WTC11 (cell line): ENCODE measurements around the gene PNRC1.

Experiments
- ATF2 ChIP-seq: sonication (generic); formaldehyde crosslinking; IDR thresholded peaks from 2 replicates; pipeline ENCODE4 v1.8.1; 2022; ENCODE audit warnings: low read depth, missing genetic modification reagents, borderline replicate concordance
- ELF4 ChIP-seq: sonication (generic); formaldehyde crosslinking; IDR thresholded peaks from 2 replicates; pipeline ENCODE4 v1.8.1; 2022; ENCODE audit warnings: low read depth, mild to moderate bottlenecking, moderate library complexity, missing genetic modification reagents
- ETV6 ChIP-seq: sonication (generic); formaldehyde crosslinking; IDR thresholded peaks from 2 replicates; pipeline ENCODE4 v1.8.1; 2022; ENCODE audit warnings: mild to moderate bottlenecking, missing genetic modification reagents
- SP1 ChIP-seq: sonication (generic); formaldehyde crosslinking; conservative IDR thresholded peaks from 2 replicates; pipeline ENCODE4 v1.8.1; 2022; ENCODE audit warnings: missing genetic modification reagents
- TEAD1 ChIP-seq: sonication (generic); formaldehyde crosslinking; IDR thresholded peaks from 2 replicates; pipeline ENCODE4 v1.8.0; 2022; ENCODE audit warnings: mild to moderate bottlenecking, missing genetic modification reagents
- USF1 ChIP-seq: sonication (generic); formaldehyde crosslinking; IDR thresholded peaks from 2 replicates; pipeline ENCODE4 v1.8.0; 2022; ENCODE audit warnings: mild to moderate bottlenecking, missing genetic modification reagents
- TF ChIP-seq, protein P1 (sequence below): sonication (generic); formaldehyde crosslinking; IDR thresholded peaks from 2 replicates; pipeline ENCODE4 v1.8.0; 2022; ENCODE audit warnings: mild to moderate bottlenecking, missing genetic modification reagents
- TF ChIP-seq, protein P2 (sequence below): fragments of 200-600 bp; IDR thresholded peaks from 2 replicates; pipeline ENCODE4 v1.8.0; 2022; ENCODE audit warnings: antibody characterized with exemption
- TF ChIP-seq, protein P3 (sequence below): sonication (generic); formaldehyde crosslinking; IDR thresholded peaks from 2 replicates; pipeline ENCODE4 v1.8.1; 2022; ENCODE audit warnings: missing genetic modification reagents, borderline replicate concordance

DNA sequence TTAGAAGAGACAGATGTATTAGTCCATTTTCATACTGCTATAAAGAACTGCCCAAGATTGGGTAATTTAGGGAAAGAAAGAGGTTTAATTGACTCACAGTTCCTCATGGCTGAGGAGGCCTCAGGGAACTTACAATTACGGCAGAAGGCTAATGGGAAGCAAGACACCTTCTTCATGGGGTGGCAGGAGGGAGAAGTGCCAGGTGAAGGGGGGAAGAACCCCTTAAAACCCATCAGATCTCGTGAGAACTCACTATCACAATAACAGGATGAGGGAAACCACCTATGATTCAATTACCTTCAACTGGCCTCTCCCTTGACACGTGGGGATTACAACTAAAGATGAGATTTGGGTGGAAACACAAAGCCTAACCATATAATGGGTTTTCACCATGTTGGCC is 28.9 kb upstream of the PNRC1 start:
- TF ChIP-seq, protein P1, sequence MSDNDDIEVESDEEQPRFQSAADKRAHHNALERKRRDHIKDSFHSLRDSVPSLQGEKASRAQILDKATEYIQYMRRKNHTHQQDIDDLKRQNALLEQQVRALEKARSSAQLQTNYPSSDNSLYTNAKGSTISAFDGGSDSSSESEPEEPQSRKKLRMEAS (CRISPR knock-in tag) = no peak
- TF ChIP-seq, protein P2, sequence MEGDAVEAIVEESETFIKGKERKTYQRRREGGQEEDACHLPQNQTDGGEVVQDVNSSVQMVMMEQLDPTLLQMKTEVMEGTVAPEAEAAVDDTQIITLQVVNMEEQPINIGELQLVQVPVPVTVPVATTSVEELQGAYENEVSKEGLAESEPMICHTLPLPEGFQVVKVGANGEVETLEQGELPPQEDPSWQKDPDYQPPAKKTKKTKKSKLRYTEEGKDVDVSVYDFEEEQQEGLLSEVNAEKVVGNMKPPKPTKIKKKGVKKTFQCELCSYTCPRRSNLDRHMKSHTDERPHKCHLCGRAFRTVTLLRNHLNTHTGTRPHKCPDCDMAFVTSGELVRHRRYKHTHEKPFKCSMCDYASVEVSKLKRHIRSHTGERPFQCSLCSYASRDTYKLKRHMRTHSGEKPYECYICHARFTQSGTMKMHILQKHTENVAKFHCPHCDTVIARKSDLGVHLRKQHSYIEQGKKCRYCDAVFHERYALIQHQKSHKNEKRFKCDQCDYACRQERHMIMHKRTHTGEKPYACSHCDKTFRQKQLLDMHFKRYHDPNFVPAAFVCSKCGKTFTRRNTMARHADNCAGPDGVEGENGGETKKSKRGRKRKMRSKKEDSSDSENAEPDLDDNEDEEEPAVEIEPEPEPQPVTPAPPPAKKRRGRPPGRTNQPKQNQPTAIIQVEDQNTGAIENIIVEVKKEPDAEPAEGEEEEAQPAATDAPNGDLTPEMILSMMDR = no peak
- no peak for TF ChIP-seq USF1
- no peak for TF ChIP-seq TEAD1 (CRISPR knock-in tag)
- TF ChIP-seq ELF4 (CRISPR knock-in tag) = no peak
- TF ChIP-seq, protein P3, sequence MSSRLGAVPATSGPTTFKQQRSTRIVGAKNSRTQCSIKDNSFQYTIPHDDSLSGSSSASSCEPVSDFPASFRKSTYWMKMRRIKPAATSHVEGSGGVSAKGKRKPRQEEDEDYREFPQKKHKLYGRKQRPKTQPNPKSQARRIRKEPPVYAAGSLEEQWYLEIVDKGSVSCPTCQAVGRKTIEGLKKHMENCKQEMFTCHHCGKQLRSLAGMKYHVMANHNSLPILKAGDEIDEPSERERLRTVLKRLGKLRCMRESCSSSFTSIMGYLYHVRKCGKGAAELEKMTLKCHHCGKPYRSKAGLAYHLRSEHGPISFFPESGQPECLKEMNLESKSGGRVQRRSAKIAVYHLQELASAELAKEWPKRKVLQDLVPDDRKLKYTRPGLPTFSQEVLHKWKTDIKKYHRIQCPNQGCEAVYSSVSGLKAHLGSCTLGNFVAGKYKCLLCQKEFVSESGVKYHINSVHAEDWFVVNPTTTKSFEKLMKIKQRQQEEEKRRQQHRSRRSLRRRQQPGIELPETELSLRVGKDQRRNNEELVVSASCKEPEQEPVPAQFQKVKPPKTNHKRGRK (CRISPR knock-in tag) = no peak
- TF ChIP-seq SP1 (CRISPR knock-in tag) = no peak
- TF ChIP-seq ETV6 (CRISPR knock-in tag) = no peak
- TF ChIP-seq ATF2 = no peak
